Measurements from ENCODE around the gene TDRD1.

The TDRD1 gene

DNA sequence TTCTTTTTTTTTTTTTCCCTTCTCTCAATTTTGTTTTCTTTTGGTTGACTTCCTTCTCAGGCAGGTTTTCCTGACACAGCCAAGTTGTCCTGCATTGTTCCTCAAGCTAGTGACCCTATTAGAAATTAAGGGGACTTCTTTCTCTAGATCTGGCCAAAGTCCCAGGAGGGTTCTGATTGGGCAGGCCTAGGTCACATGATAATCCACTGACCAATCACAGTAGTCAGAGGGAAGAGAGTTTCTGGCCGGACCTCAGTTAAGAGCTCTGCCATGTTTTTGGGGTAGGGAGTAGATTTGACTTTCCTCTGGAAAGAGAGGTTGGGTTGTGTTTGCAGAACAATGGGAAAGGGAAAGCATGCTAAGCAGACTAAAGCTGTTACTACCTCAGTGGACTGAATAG, 76.1 kb downstream of the TDRD1 start:
- DNase-seq (no peak), ATAC-seq (replicated peaks) (no peak)
- no peaks in the 10 kb centered on the region for H3K9me3 Mint-ChIP-seq
- H3K36me3 Mint-ChIP-seq = no peaks in the 10 kb centered on the region
- H3K4me1 Mint-ChIP-seq = peaks cover 5 to 19% of the 10 kb centered on the region in 2 donors
- H3K4me3 Mint-ChIP-seq = no peak overlapping the region
- no peaks in the 10 kb centered on the region for H3K27me3 Mint-ChIP-seq
- no peak overlapping the region for H3K27ac Mint-ChIP-seq

GRCh38 chr10:114256008-114256765, 77.0 kb downstream of the TDRD1 start:
- ATAC-seq (replicated peaks) = no peak
- Mint-ChIP-seq H3K27me3 (no peaks in the 10 kb centered on the region), H3K27ac (no peak overlapping the region), H3K4me1 (peaks cover 5 to 19% of the 10 kb centered on the region in 2 donors), H3K36me3 (no peaks in the 10 kb centered on the region), H3K4me3 (no peak overlapping the region), H3K9me3 (no peaks in the 10 kb centered on the region)
- no peak for DNase-seq

DNA sequence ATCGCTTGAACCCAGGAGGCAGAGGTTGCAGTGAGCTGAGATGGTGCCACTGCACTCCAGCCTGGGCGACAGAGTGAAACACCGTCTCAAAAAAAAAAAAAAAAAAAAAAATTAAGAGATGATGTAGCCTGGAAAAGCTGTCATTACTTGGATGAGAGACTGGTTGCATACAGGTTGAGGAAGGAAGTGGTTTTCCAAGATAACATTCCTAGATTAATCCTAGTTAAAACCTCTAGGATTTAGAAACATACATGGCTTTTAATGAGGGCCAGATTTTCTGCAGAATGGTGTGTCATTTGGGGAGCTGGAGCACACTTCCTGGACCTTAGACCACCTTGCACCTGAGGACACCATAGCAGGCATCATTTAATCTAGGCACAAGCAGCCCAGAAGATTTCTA, 77.7 kb downstream of the TDRD1 start:
- H3K27ac Mint-ChIP-seq = no peak overlapping the region
- no peaks in the 10 kb centered on the region for H3K9me3 Mint-ChIP-seq
- DNase-seq (no peak), ATAC-seq (replicated peaks) (no peak)
- no peaks in the 10 kb centered on the region for H3K27me3 Mint-ChIP-seq
- no peaks in the 10 kb centered on the region for H3K36me3 Mint-ChIP-seq
- H3K4me1 Mint-ChIP-seq = peaks cover 5 to 19% of the 10 kb centered on the region in 2 donors
- H3K4me3 Mint-ChIP-seq = no peak overlapping the region

DNA sequence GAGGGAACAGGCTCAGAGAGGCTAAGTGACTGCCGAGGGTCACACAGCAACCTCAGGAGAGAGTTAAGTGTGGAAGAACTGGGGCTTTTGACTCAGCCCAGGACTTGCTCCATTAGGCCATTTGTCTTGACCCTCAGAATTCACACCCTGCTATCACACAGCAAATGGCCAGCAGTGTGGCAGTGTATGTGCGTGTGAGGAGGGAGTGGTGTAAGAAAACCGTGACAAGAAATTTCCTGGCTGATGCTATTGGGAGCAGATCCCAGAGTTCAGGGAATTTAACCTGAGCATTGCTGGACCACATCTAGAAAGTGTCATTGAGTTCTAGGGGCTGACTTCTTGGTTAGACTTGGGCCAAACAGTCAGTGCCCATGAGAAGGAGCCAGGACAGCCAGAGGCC, 78.3 kb downstream of the TDRD1 start:
- Mint-ChIP-seq H3K4me3 (no peak overlapping the region), H3K4me1 (peaks cover 5 to 19% of the 10 kb centered on the region in 2 donors), H3K27me3 (no peaks in the 10 kb centered on the region), H3K36me3 (no peaks in the 10 kb centered on the region), H3K27ac (peak overlapping the region; percentile 28), H3K9me3 (no peaks in the 10 kb centered on the region)
- no peak for ATAC-seq (replicated peaks)
- no peak for DNase-seq

GRCh38 chr10:114258274-114258840, 79.2 kb downstream of the TDRD1 start:
- no peak for ATAC-seq (replicated peaks)
- peaks cover 5 to 19% of the 10 kb centered on the region in 2 donors for H3K4me1 Mint-ChIP-seq
- no peak overlapping the region for H3K27ac Mint-ChIP-seq
- no peak for DNase-seq
- no peak overlapping the region for H3K4me3 Mint-ChIP-seq
- no peaks in the 10 kb centered on the region for H3K9me3 Mint-ChIP-seq
- no peaks in the 10 kb centered on the region for H3K27me3 Mint-ChIP-seq
- H3K36me3 Mint-ChIP-seq = no peaks in the 10 kb centered on the region

GRCh38 chr10:114259824-114260223, 80.7 kb downstream of the TDRD1 start:
- no peak overlapping the region for H3K27ac Mint-ChIP-seq
- H3K27me3 Mint-ChIP-seq = no peaks in the 10 kb centered on the region
- ATAC-seq (replicated peaks) = no peak
- no peak overlapping the region for H3K4me3 Mint-ChIP-seq
- H3K4me1 Mint-ChIP-seq = peaks cover 5 to 17% of the 10 kb centered on the region in 2 donors
- no peaks in the 10 kb centered on the region for H3K9me3 Mint-ChIP-seq
- no peaks in the 10 kb centered on the region for H3K36me3 Mint-ChIP-seq
- DNase-seq = no peak

GRCh38 chr10:114260366-114260765, 81.2 kb downstream of the TDRD1 start:
- no peak overlapping the region for H3K27ac Mint-ChIP-seq
- H3K9me3 Mint-ChIP-seq = no peaks in the 10 kb centered on the region
- DNase-seq = no peak
- no peak overlapping the region for H3K4me3 Mint-ChIP-seq
- H3K27me3 Mint-ChIP-seq = no peaks in the 10 kb centered on the region
- peaks cover 4 to 12% of the 10 kb centered on the region in 2 donors for H3K4me1 Mint-ChIP-seq
- no peak for ATAC-seq (replicated peaks)
- no peaks in the 10 kb centered on the region for H3K36me3 Mint-ChIP-seq

- ATAC-seq (replicated peaks) (no peak), DNase-seq (no peak)
- H3K36me3 Mint-ChIP-seq = no peaks in the 10 kb centered on the region
- no peak overlapping the region for H3K4me3 Mint-ChIP-seq
- H3K4me1 Mint-ChIP-seq = peaks cover 3 to 9% of the 10 kb centered on the region in 2 donors
- no peak overlapping the region for H3K27ac Mint-ChIP-seq
- no peaks in the 10 kb centered on the region for H3K9me3 Mint-ChIP-seq
- H3K27me3 Mint-ChIP-seq = no peaks in the 10 kb centered on the region
Observed at GRCh38 chr10:114261076-114261475, 81.9 kb downstream of the TDRD1 start.

DNA sequence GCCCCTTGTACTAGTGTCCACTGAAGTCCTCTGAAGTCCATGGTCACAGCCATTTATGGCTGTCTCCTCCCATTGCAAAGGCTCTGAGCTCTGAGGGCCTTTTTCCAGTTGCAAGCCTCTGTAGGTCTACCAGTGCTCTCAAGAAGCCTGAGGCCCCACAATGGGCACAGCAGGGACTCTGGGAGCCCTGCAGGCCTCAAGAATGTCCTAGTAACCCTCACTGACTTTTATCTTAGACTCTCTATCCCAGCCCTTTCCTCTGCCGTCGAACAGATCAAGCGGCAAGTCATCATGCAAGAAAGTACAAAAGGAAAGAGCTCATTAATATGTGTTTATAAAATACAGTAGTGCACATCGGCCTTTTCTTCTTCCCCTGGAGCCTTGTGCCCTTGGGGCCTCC, 83.3 kb downstream of the TDRD1 start:
- Mint-ChIP-seq H3K4me1 (peaks cover 3 to 9% of the 10 kb centered on the region in 2 donors), H3K27ac (no peak overlapping the region), H3K9me3 (no peaks in the 10 kb centered on the region), H3K4me3 (no peak overlapping the region), H3K27me3 (no peaks in the 10 kb centered on the region), H3K36me3 (no peaks in the 10 kb centered on the region)
- DNase-seq = no peak
- no peak for ATAC-seq (replicated peaks)

DNA sequence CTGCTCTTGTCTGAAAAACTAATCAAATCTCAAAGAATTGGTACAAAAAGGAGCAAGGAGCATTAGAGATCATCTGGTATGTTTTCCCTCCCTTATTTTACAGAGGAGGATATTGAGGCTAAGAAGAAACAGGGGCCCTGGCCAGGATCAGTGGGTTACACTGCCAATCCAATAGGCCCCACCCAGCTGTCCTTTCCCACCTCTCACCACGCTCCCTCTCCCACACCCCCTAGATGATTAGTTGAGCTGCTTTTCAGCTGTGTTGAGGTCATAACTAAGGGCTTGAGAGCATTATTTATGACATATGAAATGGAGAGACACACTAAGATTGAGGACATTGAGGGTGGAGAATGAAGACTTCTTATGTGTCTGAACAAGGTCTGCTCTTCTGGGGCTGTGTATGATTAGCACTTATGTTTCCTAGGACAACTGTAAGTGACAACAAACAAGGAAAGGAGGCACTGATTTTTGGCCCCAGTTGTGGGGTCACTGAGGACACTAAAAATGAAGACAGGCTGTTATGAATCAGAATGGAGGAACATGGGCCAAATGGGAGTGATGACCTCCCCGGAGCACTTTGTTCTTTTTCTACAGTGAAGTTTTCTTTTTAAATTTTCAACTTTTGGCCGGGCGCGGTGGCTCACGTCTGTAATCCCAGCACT, 86.4 kb downstream of the TDRD1 start:
- H3K4me3 Mint-ChIP-seq = no peak overlapping the region
- H3K27me3 Mint-ChIP-seq = no peaks in the 10 kb centered on the region
- ATAC-seq (replicated peaks) = no peak
- no peaks in the 10 kb centered on the region for H3K4me1 Mint-ChIP-seq
- no peaks in the 10 kb centered on the region for H3K9me3 Mint-ChIP-seq
- H3K36me3 Mint-ChIP-seq = no peaks in the 10 kb centered on the region
- DNase-seq = no peak
- no peak overlapping the region for H3K27ac Mint-ChIP-seq

GRCh38 chr10:114266521-114266920, 87.4 kb downstream of the TDRD1 start:
- Mint-ChIP-seq H3K27me3 (peaks cover 0 to 6% of the 10 kb centered on the region in 2 donors), H3K36me3 (no peaks in the 10 kb centered on the region), H3K4me1 (no peaks in the 10 kb centered on the region), H3K9me3 (no peaks in the 10 kb centered on the region), H3K4me3 (no peak overlapping the region), H3K27ac (no peak overlapping the region)
- ATAC-seq (replicated peaks) (no peak), DNase-seq (no peak)

DNA sequence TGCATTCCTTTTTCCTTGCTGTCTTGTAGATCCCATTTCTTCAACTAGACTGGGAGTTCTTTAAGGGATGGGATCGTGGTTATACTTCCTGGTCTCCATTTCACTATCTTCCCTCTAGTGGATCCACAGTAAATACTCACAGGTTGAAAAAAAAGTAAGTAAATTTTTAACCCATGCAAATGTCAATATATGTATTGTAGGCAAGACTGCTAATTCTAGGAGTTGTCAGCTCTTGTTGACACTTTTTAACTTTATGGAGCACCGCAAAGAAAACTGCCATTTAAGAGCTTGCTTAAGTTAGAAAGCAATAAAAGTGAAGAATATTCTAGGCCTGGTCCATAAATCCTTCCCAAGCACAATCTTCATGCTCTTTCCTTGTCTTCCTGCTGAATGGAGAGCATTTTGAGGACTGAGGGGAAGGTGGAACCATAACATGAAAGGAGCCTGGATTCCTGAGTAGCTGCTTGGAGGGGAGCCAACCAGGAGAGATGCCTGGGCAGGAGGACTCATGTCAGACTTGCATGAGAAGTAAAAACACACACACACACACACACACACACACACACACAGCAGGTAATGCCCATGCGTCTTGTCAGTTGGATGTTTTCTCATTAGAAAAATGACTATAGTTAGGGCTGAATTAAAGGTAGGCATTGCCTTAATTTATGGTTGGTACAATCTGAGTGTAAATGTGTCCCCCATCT, 92.1 kb downstream of the TDRD1 start:
- peaks cover 10 to 11% of the 10 kb centered on the region in 2 donors for H3K27me3 Mint-ChIP-seq
- ATAC-seq (replicated peaks) (no peak), DNase-seq (no peak)
- no peaks in the 10 kb centered on the region for H3K9me3 Mint-ChIP-seq
- no peak overlapping the region for H3K4me3 Mint-ChIP-seq
- no peak overlapping the region for H3K27ac Mint-ChIP-seq
- H3K4me1 Mint-ChIP-seq = no peaks in the 10 kb centered on the region
- H3K36me3 Mint-ChIP-seq = no peaks in the 10 kb centered on the region

DNA sequence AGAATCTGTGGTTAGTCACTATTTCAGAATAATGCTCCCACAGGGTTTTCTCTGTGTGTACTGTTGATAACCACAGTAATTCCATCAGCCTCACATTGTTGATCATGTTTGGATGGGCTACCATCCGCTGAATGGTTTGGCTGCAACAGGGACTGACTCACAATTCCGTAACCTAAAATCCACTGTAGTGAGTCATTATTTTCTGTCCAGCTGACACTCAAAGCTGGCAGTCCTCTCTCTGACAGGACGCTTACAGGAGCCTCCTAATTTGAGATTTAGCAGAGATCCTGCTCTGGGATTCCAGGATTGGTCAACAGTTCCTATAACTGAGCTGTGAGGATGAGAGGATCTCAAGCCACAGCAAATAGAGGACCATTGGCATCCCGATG, 92.6 kb downstream of the TDRD1 start:
- no peaks in the 10 kb centered on the region for H3K36me3 Mint-ChIP-seq
- peaks cover 10 to 11% of the 10 kb centered on the region in 2 donors for H3K27me3 Mint-ChIP-seq
- ATAC-seq (replicated peaks) (no peak), DNase-seq (no peak)
- H3K4me3 Mint-ChIP-seq = no peak overlapping the region
- H3K9me3 Mint-ChIP-seq = no peaks in the 10 kb centered on the region
- H3K4me1 Mint-ChIP-seq = no peaks in the 10 kb centered on the region
- H3K27ac Mint-ChIP-seq = no peak overlapping the region

- H3K9me3 Mint-ChIP-seq = no peaks in the 10 kb centered on the region
- peaks cover 10 to 11% of the 10 kb centered on the region in 2 donors for H3K27me3 Mint-ChIP-seq
- H3K36me3 Mint-ChIP-seq = no peaks in the 10 kb centered on the region
- no peaks in the 10 kb centered on the region for H3K4me1 Mint-ChIP-seq
- no peak overlapping the region for H3K27ac Mint-ChIP-seq
- DNase-seq (no peak), ATAC-seq (replicated peaks) (no peak)
- no peak overlapping the region for H3K4me3 Mint-ChIP-seq
Observed at GRCh38 chr10:114272696-114273095, 93.5 kb downstream of the TDRD1 start.
